Common myeloid progenitor, CD34-positive (primary cell): Measurements from ENCODE around the gene FBXO47.

Experiments used
- CTCF ChIA-PET: fragments of 350-600 bp; sonication (Branson Sonifier 250); formaldehyde crosslinking; loops from one replicate; lab custom pipeline; 2021; ENCODE audit warnings: antibody characterized with exemption; lab: Charles Lee
- POLR2A ChIA-PET: fragments of 350-600 bp; sonication (Branson Sonifier 250); formaldehyde crosslinking; loops from one replicate; lab custom pipeline; 2021; ENCODE audit warnings: antibody characterized with exemption; lab: Charles Lee
- DNase-seq, 3 donors: peaks; one replicate each; pipeline versions ENCODE4 v3.0.0 to v3.0.0-alpha.2; 2013
- H3K27ac ChIP-seq, 2 experiments: 1 replicate in 1 of 2; 2 replicates in 1 of 2; pipeline ENCODE4 v1.7.0; 2013; ENCODE audit warnings: inconsistent platforms in 2 of 2, low read length in 2 of 2, mild to moderate bottlenecking in 2 of 2, low read depth in 1 of 2, moderate library complexity in 1 of 2; ENCODE audit not compliant: severe bottlenecking in 2 of 2, insufficient read depth in 1 of 2, poor library complexity in 1 of 2
- H3K27me3 ChIP-seq, 5 experiments: replicated peaks in 2 of 5; 1 replicate in 3 of 5; 2 replicates in 2 of 5; pipeline versions ENCODE4 v1.6.1 to v1.7.0; 2013; ENCODE audit warnings: low read length in 4 of 5, mild to moderate bottlenecking in 2 of 5, moderate library complexity in 2 of 5, inconsistent platforms in 1 of 5; ENCODE audit not compliant: insufficient read depth in 5 of 5, control insufficient read depth in 4 of 5
- H3K36me3 ChIP-seq, 4 experiments: 1 replicate in 2 of 4; 2 replicates in 2 of 4; pipeline versions ENCODE4 v1.6.1 to v1.7.0; 2013; ENCODE audit warnings: low read length in 3 of 4, control low read depth in 1 of 4, mild to moderate bottlenecking in 1 of 4; ENCODE audit not compliant: control insufficient read depth in 4 of 4, insufficient read depth in 4 of 4
- H3K4me1 ChIP-seq, 4 experiments: 1 replicate in 3 of 4; 2 replicates in 1 of 4; pipeline versions ENCODE4 v1.6.1 to v1.7.1; 2013; ENCODE audit warnings: low read length in 3 of 4, mild to moderate bottlenecking in 3 of 4, control low read depth in 1 of 4, inconsistent platforms in 1 of 4, moderate library complexity in 1 of 4; ENCODE audit not compliant: control insufficient read depth in 4 of 4, insufficient read depth in 4 of 4; ENCODE audit errors: control extremely low read depth in 1 of 4
- H3K4me3 ChIP-seq, 7 experiments: 1 replicate in 4 of 7; 2 replicates in 3 of 7; pipeline versions ENCODE4 v1.5.1 to v1.7.0; 2013; ENCODE audit warnings: mild to moderate bottlenecking in 7 of 7, low read length in 6 of 7, moderate library complexity in 6 of 7, inconsistent platforms in 2 of 7, low read depth in 2 of 7, control low read depth in 1 of 7; ENCODE audit not compliant: insufficient read depth in 4 of 7, control insufficient read depth in 1 of 7; ENCODE audit errors: extremely low read depth in 1 of 7
- H3K9me3 ChIP-seq, 5 experiments: 1 replicate in 4 of 5; 2 replicates in 1 of 5; pipeline versions ENCODE4 v1.6.1 to v1.7.1; 2013; ENCODE audit warnings: low read length in 4 of 5, mild to moderate bottlenecking in 2 of 5, inconsistent platforms in 1 of 5, low read depth in 1 of 5, moderate library complexity in 1 of 5; ENCODE audit not compliant: control insufficient read depth in 4 of 5, insufficient read depth in 2 of 5; ENCODE audit errors: control extremely low read depth in 1 of 5
- WGBS: methylation state at CpG from one replicate; pipeline ENCODE4 v1.1.5; 2013; ENCODE audit not compliant: insufficient coverage; 5-methylcytosine and 5-hydroxymethylcytosine counted together

Gene FBXO47

DNA sequence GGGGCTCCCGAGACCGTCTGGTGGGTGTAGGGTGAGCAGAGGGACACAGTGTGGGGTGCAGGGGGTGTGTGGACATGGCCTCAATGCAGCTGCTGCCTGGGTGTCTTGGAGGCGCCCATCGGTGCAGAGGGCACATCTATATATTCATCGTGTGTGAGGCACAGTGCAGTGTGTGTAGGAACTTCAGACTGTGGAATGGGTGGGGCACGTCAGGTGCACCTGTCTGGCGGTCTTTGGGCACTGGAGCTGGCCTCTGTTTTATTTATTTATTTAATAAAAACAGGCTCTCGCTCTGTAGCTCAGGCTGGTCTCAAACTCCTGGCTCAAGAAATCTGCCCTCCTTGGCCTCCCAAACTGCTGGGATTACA lies 80.6 kb downstream of the FBXO47 start:
- Histone ChIP-seq H3K4me1 (peaks cover 2 to 62% (median 28%) of the 10 kb centered on the region in 4 experiments), H3K36me3 (peaks cover 6 to 71% (median 32%) of the 10 kb centered on the region in 4 experiments), H3K27ac (no peak overlapping the region), H3K9me3 (no peaks in the 10 kb centered on the region), H3K4me3 (no peak overlapping the region), H3K27me3 (no peaks in the 10 kb centered on the region)
- ChIA-PET CTCF (interaction anchor here (1.1 to 2.4 kb wide), 2 partner anchors 11 to 15 kb away, joined by 3 to 9 read pairs; no protein-coding TSS in a partner anchor), POLR2A (no interaction called here)
- DNase-seq: no peak
- WGBS: 96% methylated on average over 3 of the region's 8 CpGs
